ENCODE data around the gene KDM2A. TPM values are rescaled to one million over a fixed set of nuclear protein-coding genes. Genes with fewer than 3 reads are reported as not detected.

The KDM2A gene
- total RNA-seq, 1 experiment from 2014 or later = 121 TPM

GRCh38 chr11:67289226-67289650 is 170.2 kb downstream of the KDM2A start, which contains the start of gene ANKRD13D:
Gene ANKRD13D (plus strand): TSS chr11:67289303. CDS start chr11:67289461, 158 bp downstream.
- POLR2A ChIA-PET (ENCODE audit: low non-redundant PET) = no interaction called here
- H3K27ac ChIP-seq (ENCODE audit: low read depth, low read length, poor library complexity, severe bottlenecking) = peak within 1 kb of the TSS; percentile 96
- H3K4me3 ChIP-seq (ENCODE audit: low read depth, low read length, poor library complexity, severe bottlenecking) = peak within 1 kb of the TSS; percentile 75

GRCh38 chr11:67289651-67290479 is 170.8 kb downstream of the KDM2A start:
- Histone ChIP-seq H3K36me3 (ENCODE audit: insufficient read depth, low read length, poor library complexity, severe bottlenecking) (peaks cover 66% of the 10 kb centered on the region), H3K4me3 (ENCODE audit: low read depth, low read length, poor library complexity, severe bottlenecking) (peak overlapping the region; percentile 75), H3K27me3 (replicated peaks; ENCODE audit: insufficient read depth, low read depth, low read length, poor library complexity) (no peaks in the 10 kb centered on the region), H3K4me1 (ENCODE audit: insufficient read depth, low read length, poor library complexity, severe bottlenecking) (peaks cover 31% of the 10 kb centered on the region), H3K27ac (ENCODE audit: low read depth, low read length, poor library complexity, severe bottlenecking) (peak overlapping the region; percentile 81), H3K9me3 (ENCODE audit: low read depth, low read length, poor library complexity, severe bottlenecking) (no peaks in the 10 kb centered on the region)
- intact Hi-C loops (cut with micrococcal nuclease; ENCODE audit: unreplicated experiment) = loop anchor here (2.0 kb wide), 1 partner anchor 19 kb away; no protein-coding TSS in a partner anchor
- POLR2A ChIA-PET (ENCODE audit: low non-redundant PET) = no interaction called here
- no peak for DNase-seq (ENCODE audit: low spot score)
- no peak for TF ChIP-seq EZH2 (IDR thresholded peaks at IDR 0.05; ENCODE audit: borderline replicate concordance, low read depth, low read length, poor library complexity, severe bottlenecking)
- TF ChIP-seq CTCF (conservative IDR thresholded peaks at IDR 0.05; ENCODE audit: low read depth, low read length) = no peak
- no TSS peak for BruUV-seq (replicated peaks)
- CTCF ChIA-PET = no interaction called here

More at GRCh38 chr11:67289226-67289650, 170.2 kb downstream of the KDM2A start, which contains the start of gene ANKRD13D:
- Histone ChIP-seq H3K36me3 (ENCODE audit: insufficient read depth, low read length, poor library complexity, severe bottlenecking) (peaks cover 66% of the 10 kb centered on the region), H3K27me3 (replicated peaks; ENCODE audit: insufficient read depth, low read depth, low read length, poor library complexity) (no peaks in the 10 kb centered on the region), H3K4me1 (ENCODE audit: insufficient read depth, low read length, poor library complexity, severe bottlenecking) (peaks cover 31% of the 10 kb centered on the region), H3K9me3 (ENCODE audit: low read depth, low read length, poor library complexity, severe bottlenecking) (no peaks in the 10 kb centered on the region)
- CTCF ChIA-PET = interaction anchor here (0.7 kb wide), 1 partner anchor 29 kb away, joined by 3 read pairs; no protein-coding TSS in a partner anchor
- intact Hi-C loops (cut with micrococcal nuclease; ENCODE audit: unreplicated experiment) = loop anchor here (2.0 kb wide), 1 partner anchor 18 kb away; no protein-coding TSS in a partner anchor
- peak; percentile 5; the same call in 1 of the 2 replicates for TF ChIP-seq CTCF (conservative IDR thresholded peaks at IDR 0.05; ENCODE audit: low read depth, low read length)
- TF ChIP-seq EZH2 (IDR thresholded peaks at IDR 0.05; ENCODE audit: borderline replicate concordance, low read depth, low read length, poor library complexity, severe bottlenecking) = no peak
- DNase-seq (ENCODE audit: low spot score) = no peak
- BruUV-seq (replicated peaks) = no TSS peak

DNA sequence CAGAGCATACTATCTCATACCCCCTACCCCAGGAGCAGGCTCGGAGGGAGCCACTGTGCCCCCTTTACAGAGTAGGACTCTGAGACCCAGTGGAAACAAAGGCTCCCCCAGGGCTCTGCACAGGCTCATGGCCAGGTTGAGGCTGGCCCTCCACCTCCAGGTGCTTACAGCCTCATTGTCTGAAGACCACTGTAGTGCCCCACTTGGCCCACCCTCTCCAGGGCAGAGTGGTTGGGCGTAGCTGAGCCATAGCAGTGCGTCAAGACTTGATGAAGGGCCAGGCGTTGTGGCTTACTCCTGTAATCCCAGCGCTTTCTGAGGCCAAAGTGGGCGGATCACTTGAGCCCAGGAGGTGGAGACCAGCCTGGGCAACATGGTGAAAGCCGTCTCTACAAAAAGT is 171.7 kb downstream of the KDM2A start:
- Histone ChIP-seq H3K27ac (ENCODE audit: low read depth, low read length, poor library complexity, severe bottlenecking) (peak overlapping the region; percentile 81), H3K4me3 (ENCODE audit: low read depth, low read length, poor library complexity, severe bottlenecking) (peak overlapping the region; percentile 75), H3K4me1 (ENCODE audit: insufficient read depth, low read length, poor library complexity, severe bottlenecking) (peaks cover 31% of the 10 kb centered on the region), H3K27me3 (replicated peaks; ENCODE audit: insufficient read depth, low read depth, low read length, poor library complexity) (no peaks in the 10 kb centered on the region), H3K36me3 (ENCODE audit: insufficient read depth, low read length, poor library complexity, severe bottlenecking) (peaks cover 67% of the 10 kb centered on the region), H3K9me3 (ENCODE audit: low read depth, low read length, poor library complexity, severe bottlenecking) (peaks cover 8% of the 10 kb centered on the region)
- no TSS peak for BruUV-seq (replicated peaks)
- CTCF ChIA-PET = no interaction called here
- no peak for TF ChIP-seq CTCF (conservative IDR thresholded peaks at IDR 0.05; ENCODE audit: low read depth, low read length)
- TF ChIP-seq EZH2 (IDR thresholded peaks at IDR 0.05; ENCODE audit: borderline replicate concordance, low read depth, low read length, poor library complexity, severe bottlenecking) = no peak
- intact Hi-C loops (cut with micrococcal nuclease; ENCODE audit: unreplicated experiment) = no loop called here
- no peak for DNase-seq (ENCODE audit: low spot score)
- POLR2A ChIA-PET (ENCODE audit: low non-redundant PET) = no interaction called here
